Measurements from ENCODE around the gene CYTH1.

GRCh38 chr17:78828470-78829185 is 46.6 kb upstream of the CYTH1 start:
- no peak for TF ChIP-seq POLR2A (IDR thresholded peaks at IDR 0.05)
- TF ChIP-seq CTCF (IDR thresholded peaks at IDR 0.05): no peak

Measured in Peyer's patch (tissue), 4 donors.